ENCODE results near the gene CD4.

The CD4 gene

DNA sequence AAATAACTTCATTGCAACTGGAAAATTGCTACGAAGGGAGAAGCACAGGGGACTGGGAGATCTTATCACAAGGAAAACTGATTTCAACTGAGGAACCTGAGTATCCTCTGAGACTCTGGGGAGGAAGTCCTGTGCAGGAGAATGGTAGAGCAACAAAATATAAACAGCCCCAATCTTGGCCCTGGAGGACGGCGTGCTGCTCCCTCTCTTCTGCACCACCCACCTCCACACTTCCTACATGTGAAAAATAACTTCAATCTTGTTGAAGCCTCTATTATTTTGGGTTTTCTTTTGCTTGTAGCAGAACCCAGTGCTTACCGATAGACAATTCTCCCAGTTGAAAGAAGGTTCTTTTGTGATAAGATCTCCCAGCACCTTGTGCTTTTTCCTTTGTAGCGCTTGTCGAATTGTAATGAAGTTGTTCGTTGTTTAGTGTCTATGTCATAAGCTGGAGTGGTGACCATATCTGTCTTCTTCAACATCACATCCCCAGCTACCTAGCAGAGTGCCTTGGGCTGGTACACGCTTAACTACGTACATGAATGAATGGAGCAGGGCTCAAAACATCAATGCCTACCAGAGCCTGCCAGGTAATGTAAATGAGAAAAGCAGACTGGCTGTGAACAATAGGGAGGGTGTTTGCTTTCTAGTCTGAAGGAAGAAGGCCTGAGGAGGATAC, 2.8 kb upstream of the CD4 start:
- no peak overlapping the region for H3K27ac ChIP-seq
- no peak for DNase-seq (ENCODE audit: low spot score)
- no peak overlapping the region for H3K4me3 ChIP-seq
- no peak for TF ChIP-seq CTCF (IDR thresholded peaks at IDR 0.05)

DNA sequence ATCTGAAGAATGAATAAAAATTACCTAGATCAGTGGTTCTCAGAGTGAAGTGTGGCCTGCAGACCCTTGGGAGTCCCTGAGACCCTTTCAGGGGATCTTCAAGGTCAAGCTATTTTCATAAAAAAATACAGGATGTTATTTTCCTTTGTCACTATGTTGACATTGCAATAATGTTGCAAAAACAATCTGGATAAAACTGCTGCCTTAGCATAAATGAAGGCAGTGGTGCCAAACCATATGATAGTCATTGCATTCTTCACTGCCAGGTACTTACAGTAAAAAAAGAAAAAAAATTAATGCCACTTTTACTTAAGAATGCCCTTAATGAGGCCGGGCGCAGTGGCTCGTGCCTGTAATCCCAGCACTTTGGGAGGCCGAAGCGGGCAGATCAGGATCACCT, 2.0 kb upstream of the CD4 start:
- DNase-seq (ENCODE audit: low spot score): no peak
- H3K4me3 ChIP-seq: no peak overlapping the region
- TF ChIP-seq CTCF (IDR thresholded peaks at IDR 0.05): no peak
- H3K27ac ChIP-seq: no peak overlapping the region

DNA sequence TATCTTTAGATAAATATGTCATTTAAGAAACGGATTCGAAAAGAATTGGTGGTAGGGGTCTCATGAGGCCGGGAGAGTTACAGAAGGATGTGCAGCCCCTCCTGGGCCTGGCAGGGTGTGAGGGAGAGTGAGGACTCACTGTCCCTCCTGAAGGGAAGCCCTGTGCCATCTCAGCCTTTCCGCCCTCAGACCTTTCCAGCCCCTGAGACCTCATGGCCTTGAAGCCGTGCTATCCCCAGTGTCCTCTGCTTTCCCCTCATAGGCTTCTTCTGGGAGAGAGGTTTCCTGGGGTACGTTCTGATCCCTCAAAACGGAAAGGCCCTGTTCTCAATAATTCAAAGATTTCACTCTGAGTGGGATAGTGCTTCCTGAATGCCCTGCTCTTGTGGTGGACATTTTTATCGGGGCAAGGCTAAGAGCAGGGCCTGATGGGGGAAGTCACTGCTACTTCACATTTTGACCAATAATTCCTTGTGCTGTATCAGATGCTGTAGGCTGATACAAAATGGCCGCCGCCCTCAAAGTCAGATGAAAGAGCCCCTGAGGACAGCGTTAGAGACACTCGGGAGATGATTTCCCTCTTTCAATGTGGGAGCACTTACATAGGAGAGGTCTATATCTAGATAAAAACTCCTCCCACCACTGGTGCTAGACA, 1.3 kb downstream of the CD4 start:
- no peak for DNase-seq (ENCODE audit: low spot score)
- Histone ChIP-seq H3K4me3 (peak overlapping the region; percentile 19), H3K27ac (peak overlapping the region in 1 of 2 donors; percentile 43)
- TF ChIP-seq CTCF (IDR thresholded peaks at IDR 0.05): no peak

DNA sequence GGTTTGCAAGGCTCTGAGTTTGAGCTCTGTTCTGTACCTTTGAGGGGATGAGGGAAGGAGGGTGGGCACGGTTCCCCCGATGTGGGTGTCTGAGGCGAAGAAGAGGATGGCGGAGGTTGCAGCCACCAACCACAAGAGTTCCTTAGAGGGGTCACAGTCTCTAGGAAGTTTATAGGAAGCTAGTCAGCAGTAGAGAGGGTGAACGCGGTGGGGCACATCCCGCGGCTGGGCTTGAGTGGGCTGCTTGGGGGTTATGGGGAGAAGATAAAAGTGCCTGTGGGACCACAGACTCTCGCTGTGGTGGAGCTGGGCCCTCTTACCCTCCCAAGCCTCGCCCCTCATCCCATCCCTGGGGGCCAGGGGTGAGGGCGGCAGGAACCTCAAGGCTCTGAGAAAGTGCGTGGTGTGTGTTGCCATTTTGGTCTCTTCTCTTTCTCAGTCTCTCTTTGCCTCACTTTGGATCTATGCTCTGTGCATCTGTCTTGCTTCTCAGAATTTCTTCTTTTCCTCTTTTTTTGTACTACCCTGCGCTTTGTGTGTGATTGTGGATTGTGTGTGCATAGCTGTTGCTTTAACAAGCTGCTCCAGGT, 2.7 kb downstream of the CD4 start:
- H3K27ac ChIP-seq: peak overlapping the region in 1 of 2 donors; percentile 43
- no peak for TF ChIP-seq CTCF (IDR thresholded peaks at IDR 0.05)
- no peak for DNase-seq (ENCODE audit: low spot score)
- peak overlapping the region; percentile 25 for H3K4me3 ChIP-seq

GRCh38 chr12:6792522-6793201, 3.3 kb downstream of the CD4 start:
- no peak for DNase-seq (ENCODE audit: low spot score)
- no peak for TF ChIP-seq CTCF (IDR thresholded peaks at IDR 0.05)
- Histone ChIP-seq H3K4me3 (no peak overlapping the region), H3K27ac (peak overlapping the region in 1 of 2 donors; percentile 43)

GRCh38 chr12:6795088-6795487, 5.8 kb downstream of the CD4 start:
- H3K4me3 ChIP-seq: no peak overlapping the region
- no peak for TF ChIP-seq CTCF (IDR thresholded peaks at IDR 0.05)
- H3K27ac ChIP-seq: no peak overlapping the region
- no peak for DNase-seq (ENCODE audit: low spot score)
